Stimulated activated naive CD4-positive, alpha-beta T cell (primary cell): ENCODE data around the gene AP5S1.
"Not testable (repeated sequence)": the region's sequence is repeated elsewhere in the genome, so short reads cannot be mapped to it uniquely, and the experiment has no call there.

Source experiments
- DNase-seq, 6 experiments: peaks; one replicate each; lab custom pipeline; 2025; lab: John Stamatoyannopoulos, UW

AP5S1 gene

DNA sequence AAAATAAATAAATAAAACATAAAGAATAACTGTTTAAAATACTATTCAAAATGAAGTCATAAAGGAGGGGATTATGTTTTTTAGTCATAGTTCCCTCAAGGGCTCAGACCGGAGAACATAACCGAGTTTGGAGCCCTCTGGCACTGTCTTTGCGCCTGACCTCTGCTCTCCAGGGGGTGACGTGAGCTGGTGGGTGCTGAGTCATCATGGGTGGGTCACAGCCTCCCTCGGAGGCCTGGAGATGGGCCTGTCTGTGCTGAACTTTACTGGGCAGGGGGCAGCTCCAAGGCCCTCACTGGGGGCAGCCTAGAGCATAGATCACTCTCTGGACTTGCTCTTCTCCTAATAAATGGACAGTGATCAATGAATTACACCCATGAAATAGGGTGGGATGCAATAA, 23.1 kb downstream of the AP5S1 start:
- no peak for DNase-seq

DNA sequence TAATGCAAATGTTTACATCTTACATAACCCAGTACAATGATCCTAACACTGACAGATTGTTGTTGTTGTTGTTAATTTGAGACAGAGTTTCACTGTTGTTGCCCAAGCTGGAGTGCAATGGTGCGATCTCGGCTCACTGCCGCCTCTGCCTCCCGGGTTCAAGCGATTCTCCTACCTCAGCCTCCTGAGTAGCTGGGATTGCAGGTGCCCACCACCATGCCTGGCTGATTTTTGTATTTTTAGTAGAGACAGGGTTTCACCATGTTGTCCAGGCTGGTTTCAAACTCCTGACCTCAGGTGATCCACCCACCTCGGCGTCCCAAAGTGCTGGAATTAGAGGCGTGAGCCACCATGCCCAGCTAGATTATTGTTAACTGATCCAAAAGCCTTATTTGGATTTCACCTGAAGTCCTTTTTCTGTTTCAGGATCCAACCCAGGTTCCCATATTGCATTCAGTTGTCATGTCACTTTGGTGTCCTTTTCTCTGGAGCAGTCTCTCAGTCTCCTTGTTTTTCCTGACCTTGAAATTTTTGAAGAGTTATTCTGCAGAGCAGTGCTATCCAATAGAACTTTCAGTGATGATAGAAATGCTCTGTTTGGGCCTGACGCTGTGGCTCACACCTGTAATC, 23.8 kb downstream of the AP5S1 start:
- DNase-seq = not testable (repeated sequence)

DNA sequence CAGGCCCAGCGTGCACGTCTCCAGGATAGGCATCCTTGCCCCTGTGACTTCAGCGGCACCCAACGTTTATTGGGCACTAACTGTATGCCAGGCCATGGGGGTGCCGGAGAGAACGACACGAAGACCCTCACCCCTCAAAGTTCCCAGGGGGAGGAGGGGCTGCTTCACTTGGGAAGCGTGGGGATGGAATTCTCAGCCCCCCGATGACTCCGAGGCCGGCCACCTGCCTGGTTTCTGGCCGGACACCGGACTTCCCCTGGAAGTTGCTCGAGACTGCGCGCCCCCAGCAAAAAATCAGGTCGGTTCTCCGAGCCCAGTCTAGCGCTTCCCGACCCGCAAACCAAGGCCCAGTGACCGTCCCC, 26.0 kb downstream of the AP5S1 start:
- peak in 2 of 6 experiments; percentile 22 to 50 for DNase-seq

DNA sequence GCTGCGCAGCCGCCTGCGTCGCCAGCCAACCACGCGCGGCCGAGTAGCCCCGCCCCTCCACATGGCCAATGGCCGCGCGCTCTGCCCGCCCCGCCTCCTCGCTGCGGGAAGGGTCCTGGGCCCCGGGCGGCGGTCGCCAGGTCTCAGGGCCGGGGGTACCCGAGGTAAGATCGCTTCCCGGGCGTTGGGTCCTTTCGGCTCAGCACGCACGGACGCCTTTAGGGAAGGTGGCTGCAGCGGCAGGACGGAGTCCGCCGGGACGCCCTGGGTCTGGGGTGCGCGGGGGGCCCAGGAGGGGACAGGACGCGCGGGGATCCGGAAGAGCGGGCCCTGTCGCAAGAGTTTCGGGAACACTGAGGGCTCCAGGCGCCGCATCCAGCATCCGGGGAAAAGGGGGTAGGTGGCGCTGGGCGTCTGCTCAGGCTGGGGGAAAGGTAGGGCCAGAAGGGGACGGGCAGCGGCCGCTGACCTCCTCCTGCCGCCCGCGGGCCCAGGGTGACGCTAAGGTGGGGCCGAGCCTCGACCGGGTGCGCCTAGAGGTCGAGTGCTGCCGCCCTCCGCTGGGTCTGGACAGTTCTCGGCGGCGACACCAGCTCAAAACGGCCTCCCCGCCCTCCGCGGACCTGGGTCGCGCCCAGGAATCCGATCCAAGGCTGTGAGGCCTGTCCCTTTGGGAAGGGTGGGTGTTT, 26.5 kb downstream of the AP5S1 start, which contains the start of gene MAVS:
TSS of gene MAVS (plus strand) at position 95 of the 689 bp plus-strand sequence. CDS start 7,791 bp downstream, outside the sequence.
- peak; percentile 70 to 82 (median 80) for DNase-seq

DNA sequence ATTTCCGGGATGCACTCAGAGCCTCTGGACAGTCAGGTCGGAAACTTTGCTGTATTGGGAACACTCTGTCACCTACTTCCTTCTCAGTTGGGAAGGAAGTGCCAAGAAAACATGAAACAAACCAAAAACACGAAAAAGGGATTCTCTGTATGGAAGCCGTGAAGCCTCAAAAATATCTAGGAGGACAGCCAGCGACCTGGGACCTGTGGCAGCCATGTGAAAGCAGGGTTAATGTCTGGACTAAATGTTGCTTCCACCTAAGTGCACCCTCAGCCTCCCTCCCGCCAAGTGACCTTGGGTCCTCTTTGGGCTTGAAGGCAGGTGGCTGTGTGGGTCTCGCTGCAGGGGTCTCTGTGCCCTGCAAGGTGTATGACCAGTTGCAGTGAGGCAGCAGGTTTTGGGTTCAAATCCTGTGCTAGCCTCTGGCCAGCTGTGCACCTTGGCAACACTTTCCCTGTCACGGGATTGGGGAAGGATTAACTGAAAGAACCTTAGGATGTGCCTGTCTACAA, 27.1 kb downstream of the AP5S1 start:
- DNase-seq = no peak

DNA sequence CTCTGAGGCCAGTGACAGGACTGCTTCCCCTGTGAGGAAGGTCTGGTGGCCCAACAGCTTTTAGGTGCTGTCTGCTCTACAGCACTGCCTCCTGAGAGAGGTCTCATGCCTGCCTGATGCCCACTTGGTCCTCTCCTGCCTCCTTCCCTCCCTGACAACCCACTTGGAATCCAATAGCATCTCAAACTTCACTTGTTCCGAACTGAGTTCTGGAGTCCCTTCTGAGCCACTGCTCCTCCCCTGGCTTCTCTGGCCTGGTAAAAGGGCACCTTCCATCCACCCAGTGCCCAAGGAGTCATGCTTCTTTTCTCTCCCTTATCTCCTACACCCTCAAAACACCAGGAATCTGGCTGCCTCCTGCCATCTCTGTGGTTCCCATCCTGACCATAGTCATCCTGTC, 28.2 kb downstream of the AP5S1 start:
- no peak for DNase-seq

DNA sequence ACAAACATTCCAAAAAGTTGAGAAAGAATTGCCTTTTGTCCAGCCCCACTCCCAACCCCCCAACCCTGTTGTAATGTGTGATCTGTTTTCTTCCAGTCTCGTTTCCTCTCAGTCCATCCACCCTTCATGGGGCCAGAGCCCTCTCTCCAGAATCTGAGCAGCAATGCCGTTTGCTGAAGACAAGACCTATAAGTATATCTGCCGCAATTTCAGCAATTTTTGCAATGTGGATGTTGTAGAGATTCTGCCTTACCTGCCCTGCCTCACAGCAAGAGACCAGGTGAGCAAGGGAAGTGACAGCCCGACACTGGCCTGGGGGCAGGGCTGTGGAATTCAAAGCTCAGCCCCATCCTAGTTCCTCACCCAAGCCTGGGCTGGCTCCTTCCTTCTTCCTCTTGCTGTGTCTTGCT, 34.1 kb downstream of the AP5S1 start:
- no peak for DNase-seq

DNA sequence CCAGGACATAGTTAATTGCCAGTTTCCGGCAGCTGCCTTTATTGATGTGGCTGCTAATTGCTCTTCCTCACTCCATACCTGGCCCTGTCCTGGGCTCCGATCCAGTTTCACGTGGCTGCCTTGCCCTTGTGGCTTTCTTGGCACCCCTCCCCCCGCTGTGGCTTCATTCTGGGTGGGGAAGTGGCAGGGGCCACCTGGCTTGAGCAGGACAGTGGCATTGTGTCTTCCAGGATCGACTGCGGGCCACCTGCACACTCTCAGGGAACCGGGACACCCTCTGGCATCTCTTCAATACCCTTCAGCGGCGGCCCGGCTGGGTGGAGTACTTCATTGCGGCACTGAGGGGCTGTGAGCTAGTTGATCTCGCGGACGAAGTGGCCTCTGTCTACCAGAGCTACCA, 37.1 kb downstream of the AP5S1 start:
- no peak for DNase-seq

DNA sequence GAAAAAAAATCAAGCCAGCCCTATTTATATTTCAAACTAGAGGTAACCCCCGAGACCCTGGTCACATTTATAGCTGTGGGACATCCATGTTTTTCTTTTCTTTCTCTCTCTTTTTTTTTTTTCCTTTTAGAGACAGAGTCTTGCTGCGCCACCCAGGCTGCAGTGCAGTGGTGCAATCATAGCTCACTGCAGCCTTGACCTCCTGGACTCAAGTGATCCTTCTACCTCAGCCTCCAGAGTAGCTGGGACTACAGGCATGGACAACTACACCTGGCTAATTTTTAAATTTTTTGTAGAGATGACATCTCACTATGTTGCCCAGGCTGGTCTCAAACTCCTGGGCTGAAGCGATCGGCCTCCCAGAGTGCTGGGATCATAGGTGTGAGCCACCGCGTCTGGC, 38.3 kb downstream of the AP5S1 start:
- no peak for DNase-seq

DNA sequence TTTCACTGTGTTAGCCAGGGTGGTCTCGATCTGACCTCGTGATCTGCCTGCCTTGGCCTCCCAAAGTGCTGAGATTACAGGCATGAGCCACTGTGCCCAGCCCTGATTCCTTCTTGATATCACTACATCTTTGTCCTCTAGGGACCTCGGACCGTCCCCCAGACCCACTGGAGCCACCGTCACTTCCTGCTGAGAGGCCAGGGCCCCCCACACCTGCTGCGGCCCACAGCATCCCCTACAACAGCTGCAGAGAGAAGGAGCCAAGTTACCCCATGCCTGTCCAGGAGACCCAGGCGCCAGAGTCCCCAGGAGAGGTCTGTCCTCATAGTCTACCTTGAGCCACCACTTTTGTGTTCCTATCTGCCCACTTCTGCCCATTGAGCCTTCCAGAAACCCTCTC, 40.8 kb downstream of the AP5S1 start:
- no peak for DNase-seq

DNA sequence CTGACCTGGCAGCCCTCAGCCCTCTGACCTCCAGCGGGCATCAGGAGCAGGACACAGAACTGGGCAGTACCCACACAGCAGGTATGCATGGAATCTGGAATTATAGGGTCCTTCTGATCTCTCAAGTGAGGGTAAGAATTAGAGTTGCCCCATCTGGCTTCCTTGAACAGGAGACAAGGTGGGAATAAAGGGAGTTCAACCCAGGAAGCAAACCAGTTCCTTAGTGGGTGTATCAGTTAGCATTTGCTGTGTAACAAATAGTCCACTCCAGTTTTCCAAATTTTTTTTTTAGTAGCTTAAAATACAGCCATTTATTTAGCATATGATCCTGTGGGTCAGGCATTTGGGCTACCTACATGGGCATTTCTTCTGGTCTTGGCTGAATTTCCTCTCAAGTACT, 42.0 kb downstream of the AP5S1 start:
- DNase-seq = no peak

DNA sequence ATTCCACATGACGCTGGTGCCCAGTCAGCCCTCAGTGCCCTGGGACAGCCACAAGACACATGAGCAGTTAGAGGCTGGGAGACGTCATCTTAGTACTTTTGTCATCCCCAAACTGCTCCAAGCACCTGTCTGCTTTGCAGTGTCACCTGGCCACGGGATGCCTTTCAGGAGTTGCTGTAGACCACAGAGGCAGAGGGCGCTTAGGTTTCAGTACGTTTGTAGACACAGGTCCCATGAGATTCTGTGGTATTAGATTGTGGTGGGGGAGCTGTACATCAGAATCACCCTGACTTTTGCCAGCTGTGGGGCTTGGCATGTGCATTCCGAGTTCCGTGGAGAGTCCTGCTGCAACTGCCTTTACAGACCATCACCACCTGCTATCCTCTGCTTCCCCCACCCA, 43.0 kb downstream of the AP5S1 start:
- DNase-seq = no peak

DNA sequence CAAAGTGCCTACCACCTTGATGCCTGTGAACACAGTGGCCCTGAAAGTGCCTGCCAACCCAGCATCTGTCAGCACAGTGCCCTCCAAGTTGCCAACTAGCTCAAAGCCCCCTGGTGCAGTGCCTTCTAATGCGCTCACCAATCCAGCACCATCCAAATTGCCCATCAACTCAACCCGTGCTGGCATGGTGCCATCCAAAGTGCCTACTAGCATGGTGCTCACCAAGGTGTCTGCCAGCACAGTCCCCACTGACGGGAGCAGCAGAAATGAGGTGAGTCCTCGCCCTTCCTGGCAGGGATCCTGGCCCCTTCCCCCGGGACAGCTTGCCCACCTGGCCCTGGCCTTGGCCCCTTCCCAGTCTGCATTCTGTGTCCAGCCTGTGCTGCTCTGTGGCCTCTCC, 44.2 kb downstream of the AP5S1 start:
- DNase-seq = no peak

DNA sequence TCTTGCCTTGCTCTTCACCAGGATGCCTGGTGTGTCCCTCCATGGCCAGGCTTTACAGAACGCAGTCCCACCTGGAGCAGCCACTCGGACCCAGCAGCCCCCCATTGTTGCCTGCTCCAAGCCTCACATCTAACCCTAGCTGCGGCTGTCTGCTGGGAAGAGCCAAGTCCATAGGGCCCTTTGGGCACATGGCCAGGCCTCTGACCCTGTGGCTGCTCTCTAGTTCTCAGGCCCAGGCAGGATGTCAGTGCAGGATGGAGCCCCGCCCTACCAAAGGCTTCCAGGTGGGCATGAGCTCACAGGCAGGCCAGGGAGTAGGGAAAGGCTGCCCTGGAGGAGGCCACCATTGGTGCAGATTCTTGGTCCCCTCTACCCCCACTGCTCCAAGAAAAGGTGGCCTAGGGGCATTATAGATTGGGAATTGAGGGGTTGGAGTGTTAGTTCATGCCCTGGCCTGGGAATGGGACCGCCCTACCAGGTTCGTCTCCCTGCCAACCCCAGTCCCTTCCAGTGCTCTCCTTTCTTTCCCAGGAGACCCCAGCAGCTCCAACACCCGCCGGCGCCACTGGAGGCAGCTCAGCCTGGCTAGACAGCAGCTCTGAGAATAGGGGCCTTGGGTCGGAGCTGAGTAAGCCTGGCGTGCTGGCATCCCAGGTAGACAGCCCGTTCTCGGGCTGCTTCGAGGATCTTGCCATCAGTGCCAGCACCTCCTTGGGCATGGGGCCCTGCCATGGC, 45.0 kb downstream of the AP5S1 start:
- DNase-seq = no peak

DNA sequence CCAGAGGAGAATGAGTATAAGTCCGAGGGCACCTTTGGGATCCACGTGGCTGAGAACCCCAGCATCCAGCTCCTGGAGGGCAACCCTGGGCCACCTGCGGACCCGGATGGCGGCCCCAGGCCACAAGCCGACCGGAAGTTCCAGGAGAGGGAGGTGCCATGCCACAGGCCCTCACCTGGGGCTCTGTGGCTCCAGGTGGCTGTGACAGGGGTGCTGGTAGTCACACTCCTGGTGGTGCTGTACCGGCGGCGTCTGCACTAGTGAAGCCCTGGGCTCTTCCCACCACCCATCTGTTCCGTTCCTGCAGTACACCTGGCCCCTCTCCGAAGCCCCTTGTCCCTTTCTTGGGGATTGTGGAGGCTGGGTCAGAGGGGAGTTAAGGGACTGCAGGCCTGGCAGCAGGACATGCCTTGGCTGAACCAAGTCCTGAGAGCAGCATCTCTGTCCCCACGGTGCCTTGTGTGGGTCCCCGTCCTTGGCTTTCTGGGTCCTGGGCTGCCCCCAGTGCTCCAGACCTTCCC, 45.6 kb downstream of the AP5S1 start:
- no peak for DNase-seq

DNA sequence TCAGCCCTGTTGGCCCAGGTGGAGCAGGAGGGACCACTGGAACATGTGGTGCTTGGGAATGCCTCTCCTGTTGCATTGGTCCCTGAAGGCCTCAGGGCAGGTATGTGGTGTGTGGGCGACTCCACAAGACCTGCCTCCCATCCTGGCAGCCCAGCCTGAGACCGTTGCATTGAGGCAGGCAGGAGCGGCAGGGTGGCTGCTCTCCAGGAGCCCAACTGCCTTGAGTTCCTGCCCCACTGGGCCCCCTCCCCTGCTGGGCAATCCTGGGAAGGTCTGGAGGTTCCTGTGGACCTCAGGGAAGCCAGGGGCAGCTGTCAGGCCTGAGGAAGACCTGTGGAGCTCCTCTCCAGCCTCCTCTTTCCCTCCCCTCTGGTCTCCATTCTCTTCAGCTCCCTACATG, 46.1 kb downstream of the AP5S1 start:
- DNase-seq = no peak

DNA sequence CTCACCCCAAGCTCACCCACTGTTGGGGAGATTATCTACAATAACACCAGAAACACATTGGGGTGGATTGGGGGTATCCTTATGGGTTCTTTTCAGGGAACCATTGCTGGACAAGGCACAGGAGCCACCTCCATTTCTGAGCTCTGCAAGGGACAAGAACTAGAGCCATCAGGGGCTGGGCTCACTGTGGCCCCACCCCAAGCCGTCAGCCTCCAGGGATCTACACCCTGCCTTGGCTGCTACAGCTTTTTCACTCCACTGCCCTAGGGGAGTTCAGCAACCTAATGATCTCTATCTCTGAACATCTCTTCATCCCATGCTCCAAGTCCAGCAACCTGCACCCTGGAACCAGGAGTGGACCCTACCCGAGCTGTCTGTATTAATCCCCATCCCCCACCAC, 47.5 kb downstream of the AP5S1 start:
- no peak for DNase-seq

DNA sequence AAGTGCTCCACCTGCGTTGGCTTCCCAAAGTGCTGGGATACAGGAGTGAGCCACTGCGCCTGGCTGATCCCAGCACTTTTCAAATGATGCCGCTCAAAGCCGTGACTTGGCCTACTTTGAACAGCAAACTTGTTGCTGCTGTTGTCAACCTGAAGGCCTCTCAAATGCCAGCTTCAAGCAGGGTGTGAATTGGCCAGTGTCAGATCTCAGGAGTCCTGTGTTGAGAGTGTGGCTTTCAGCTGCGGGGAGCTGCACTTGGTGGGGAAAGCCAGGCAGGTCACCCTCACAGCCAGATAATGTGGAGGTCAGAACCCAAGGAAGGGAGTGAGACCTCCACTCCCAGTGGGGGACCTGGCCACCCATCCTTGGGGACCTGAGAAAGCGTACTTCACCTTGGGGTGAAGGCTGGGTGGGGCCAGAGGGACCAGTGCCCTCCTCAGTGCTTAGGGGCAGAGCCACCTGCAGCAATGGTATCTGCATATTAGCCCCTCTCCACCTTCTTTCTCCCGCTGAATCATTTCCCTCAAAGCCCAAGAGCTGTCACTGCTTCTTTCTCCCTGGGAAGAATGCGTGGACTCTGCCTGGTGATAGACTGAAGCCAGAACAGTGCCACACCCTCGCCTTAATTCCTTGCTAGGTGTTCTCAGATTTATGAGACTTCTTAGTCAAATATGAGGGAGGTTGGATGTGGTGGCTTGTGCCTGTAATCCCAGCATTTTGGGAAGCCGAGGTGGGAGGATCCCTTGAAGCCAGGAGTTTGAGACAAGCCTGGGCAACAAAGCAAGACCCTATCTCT, 49.7 kb downstream of the AP5S1 start:
- DNase-seq = no peak

DNA sequence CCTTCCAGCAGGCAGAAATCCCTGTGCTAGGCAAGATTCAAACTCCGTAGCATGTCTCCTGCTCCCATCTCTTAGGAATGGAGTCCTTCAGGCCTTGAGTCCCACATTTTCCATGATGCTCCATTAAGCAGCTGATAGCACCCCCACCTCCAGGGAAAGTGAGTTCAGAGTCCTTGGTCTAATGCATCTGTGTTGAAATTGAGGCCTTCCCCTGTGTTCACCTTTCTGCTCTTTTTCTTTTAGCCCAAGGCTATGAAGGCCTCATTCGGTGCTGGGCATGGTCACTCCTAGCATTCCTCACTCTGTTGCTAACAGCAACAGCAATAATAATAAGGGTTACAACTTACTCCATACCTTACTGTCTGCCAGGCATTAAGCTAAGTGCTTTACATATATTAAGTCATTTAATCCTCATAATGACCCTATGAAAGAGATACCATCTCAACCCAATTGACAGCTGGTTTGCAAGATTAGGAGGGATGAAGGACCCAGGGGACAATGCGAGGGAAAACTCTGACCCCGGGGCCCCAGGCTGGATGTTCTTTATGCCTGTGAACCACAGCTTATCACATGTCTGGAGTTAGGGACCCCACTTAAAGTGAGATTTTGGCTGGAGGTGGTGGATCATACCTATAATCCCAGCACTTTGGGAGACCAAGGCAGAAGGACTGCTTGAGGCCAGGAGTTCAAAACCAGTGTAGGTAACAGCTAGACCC, 51.4 kb downstream of the AP5S1 start:
- DNase-seq = no peak

DNA sequence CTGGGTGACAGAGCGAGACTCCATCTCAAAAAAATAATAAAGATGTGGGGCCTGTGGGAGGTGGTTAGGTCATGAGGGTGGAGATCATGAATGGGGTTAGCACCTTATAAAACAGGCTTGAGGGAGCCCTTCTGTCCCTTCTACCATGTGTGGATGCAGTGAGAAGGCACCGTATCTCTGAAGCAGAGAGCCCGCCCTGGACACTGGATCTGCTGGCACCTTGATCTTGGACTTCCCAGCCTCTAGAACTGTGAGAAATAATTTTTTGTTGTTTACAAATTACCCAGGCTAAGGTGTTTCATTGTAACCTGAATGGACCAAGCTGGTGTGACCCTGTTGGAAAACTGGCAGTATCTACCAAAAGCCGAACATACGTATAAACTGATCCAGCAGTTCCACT, 53.2 kb downstream of the AP5S1 start:
- no peak for DNase-seq

DNA sequence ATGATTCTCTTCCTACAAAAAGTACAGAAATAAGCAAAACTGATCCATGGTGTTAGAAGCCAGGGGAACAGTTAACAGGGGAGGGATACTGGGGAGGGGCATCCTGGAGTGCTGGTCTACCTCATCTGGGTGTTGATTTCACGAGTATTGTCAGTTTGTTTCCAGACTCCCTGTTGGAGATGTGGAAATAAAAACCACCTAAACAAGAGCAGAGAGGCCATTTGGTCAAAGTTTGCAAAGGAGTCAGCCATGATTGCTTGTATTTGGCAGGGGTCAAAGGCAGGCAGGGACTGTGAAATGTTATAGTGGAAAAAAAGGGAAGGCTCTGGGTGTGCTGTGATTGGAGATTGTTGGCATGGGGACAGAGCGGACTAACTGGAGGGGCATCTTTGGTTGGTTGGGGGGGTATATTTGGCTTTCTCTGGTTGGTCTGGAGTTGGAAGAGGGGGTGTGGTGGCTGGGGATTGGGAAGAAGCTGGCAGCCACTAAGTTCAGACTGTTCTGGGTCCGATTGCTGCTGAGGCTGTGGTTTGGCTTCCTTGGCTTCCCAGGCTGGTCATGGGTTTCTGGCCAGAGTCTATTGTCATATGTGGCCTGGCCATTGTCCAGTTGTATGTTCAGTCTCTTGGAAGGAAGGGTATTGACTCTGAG, 54.0 kb downstream of the AP5S1 start:
- no peak for DNase-seq
